HCT116 (cell line): ENCODE results near the gene MLLT6. TPM values are rescaled to one million over a fixed set of nuclear protein-coding genes. Genes with fewer than 3 reads are reported as not detected.

Experiments
- ATAC-seq: fragments of 200-7000 bp; cut with Tn5 transposase; 2 replicates; pipeline ENCODE4 v1.9.1; 2020; ENCODE audit warnings: mild to moderate bottlenecking, moderate library complexity
- BruUV-seq: library from RNA; stranded (reverse); fragments of 400-500 nt; replicated peaks from 2 replicates; lab custom pipeline; 2021; lab: Mats Ljungman, UMichigan
- CTCF ChIA-PET: fragments of 300-600 bp; sonication (Branson Sonifier 250); formaldehyde crosslinking; loops from one replicate; lab custom pipeline; 2021; ENCODE audit warnings: antibody characterized with exemption; lab: Charles Lee
- POLR2A ChIA-PET: fragments of 300-600, 350-600 bp; sonication (Branson Sonifier 250); formaldehyde crosslinking; loops from one replicate; lab custom pipeline; 2021; ENCODE audit warnings: antibody characterized with exemption; lab: Charles Lee
- RAD21 ChIA-PET, 2 experiments: fragments of 300-600 bp; sonication (Branson Sonifier 250); formaldehyde crosslinking; loops; one replicate each; lab custom pipeline; 2023; ENCODE audit warnings: low total read pairs in 2 of 2; ENCODE audit not compliant: uncharacterized antibody in 2 of 2, unreplicated experiment in 2 of 2, low non-redundant PET in 1 of 2; lab: Charles Lee
- DNase-seq: peaks from one replicate; pipeline ENCODE4 v3.0.0-alpha.2; 2010; ENCODE audit warnings: low read depth, low spot score
- H2AFZ ChIP-seq: fragments of 200-600 bp; shearing (Covaris generic), sonication (generic); 2 replicates; pipeline ENCODE4 v1.6.1; 2017; ENCODE audit warnings: low read depth, mixed run types, mixed read lengths, antibody characterized with exemption, low read length; ENCODE audit not compliant: poor library complexity, severe bottlenecking
- H3K27ac ChIP-seq: 2 replicates; pipeline ENCODE4 v1.5.1; 2012; ENCODE audit warnings: low read depth, low read length
- H3K27me3 ChIP-seq: fragments of 200-600 bp; sonication (generic); 2 replicates; pipeline ENCODE4 v1.6.1; 2016; ENCODE audit warnings: mixed run types, low read length, mixed read lengths; ENCODE audit not compliant: insufficient read depth
- H3K36me3 ChIP-seq, 2 experiments: fragments of 200-500 bp in 1 of 2; fragments of 200-600 bp in 1 of 2; sonication (Bioruptor generic) in 1 of 2; sonication (generic) in 1 of 2; 2 replicates each; pipeline versions ENCODE4 v1.5.1 to v1.6.1; 2014 to 2016; ENCODE audit warnings: low read length in 2 of 2, inconsistent platforms in 1 of 2, mixed read lengths in 1 of 2, mixed run types in 1 of 2; ENCODE audit not compliant: insufficient read depth in 2 of 2, control insufficient read depth in 1 of 2
- H3K4me1 ChIP-seq, 2 experiments: fragments of 200-600 bp in 1 of 2; sonication (generic) in 1 of 2; 2 replicates each; pipeline versions ENCODE4 v1.5.1 to v1.6.1; 2012 to 2017; ENCODE audit warnings: low read length in 2 of 2, inconsistent platforms in 1 of 2, mild to moderate bottlenecking in 1 of 2, mixed read lengths in 1 of 2, mixed run types in 1 of 2, moderate library complexity in 1 of 2; ENCODE audit not compliant: insufficient read depth in 2 of 2, control insufficient read depth in 1 of 2
- H3K4me2 ChIP-seq: fragments of 200-600 bp; sonication (generic); 2 replicates; pipeline ENCODE4 v1.6.1; 2017; ENCODE audit warnings: mixed run types, low read length, mixed read lengths
- H3K4me3 ChIP-seq, 2 experiments: fragments of 200-600 bp in 1 of 2; sonication (generic) in 1 of 2; replicated peaks in 1 of 2; 2 replicates each; pipeline ENCODE4 v1.5.1; 2011 to 2016; ENCODE audit warnings: low read length in 2 of 2, control low read depth in 1 of 2, low read depth in 1 of 2, mild to moderate bottlenecking in 1 of 2, mixed read lengths in 1 of 2, mixed run types in 1 of 2
- H3K79me2 ChIP-seq: fragments of 200-600 bp; sonication (generic); 2 replicates; pipeline ENCODE4 v1.6.1; 2017; ENCODE audit warnings: mild to moderate bottlenecking, mixed run types, low read length, moderate library complexity, mixed read lengths; ENCODE audit not compliant: insufficient read depth
- H3K9ac ChIP-seq: fragments of 200-600 bp; sonication (generic); 2 replicates; pipeline ENCODE4 v1.6.1; 2016; ENCODE audit warnings: low read length, mixed read lengths
- H3K9me2 ChIP-seq: fragments of 200-600 bp; sonication (generic), shearing (Covaris generic); 2 replicates; pipeline ENCODE4 v1.6.1; 2017; ENCODE audit warnings: mixed run types, mild to moderate bottlenecking, moderate library complexity; ENCODE audit not compliant: insufficient read depth
- H3K9me3 ChIP-seq, 2 experiments: fragments of 200-500 bp in 1 of 2; fragments of 200-600 bp in 1 of 2; sonication (Bioruptor generic) in 1 of 2; sonication (generic) in 1 of 2; 2 replicates each; pipeline ENCODE4 v1.6.1; 2014 to 2017; ENCODE audit warnings: low read length in 2 of 2, mixed read lengths in 2 of 2, inconsistent platforms in 1 of 2, low read depth in 1 of 2, mild to moderate bottlenecking in 1 of 2, mixed run types in 1 of 2, moderate library complexity in 1 of 2; ENCODE audit not compliant: control insufficient read depth in 1 of 2, insufficient read depth in 1 of 2
- H4K20me1 ChIP-seq: fragments of 200-600 bp; sonication (generic), shearing (Covaris generic); 2 replicates; pipeline ENCODE4 v1.6.1; 2017; ENCODE audit warnings: mixed run types, mild to moderate bottlenecking, moderate library complexity; ENCODE audit not compliant: insufficient read depth
- CBX3 ChIP-seq: IDR thresholded peaks from 2 replicates; pipeline ENCODE4 v1.6.1; 2012; ENCODE audit warnings: low read depth
- CEBPB ChIP-seq: IDR thresholded peaks from 2 replicates; pipeline ENCODE4 v1.6.1; 2012; ENCODE audit warnings: low read depth
- CTCF ChIP-seq, 3 experiments: fragments of 200-600 bp in 1 of 3; sonication (generic) in 1 of 3; IDR thresholded peaks in 2 of 3; conservative IDR thresholded peaks in 1 of 3; 2 replicates each; pipeline ENCODE4 v1.5.1; 2012 to 2017; ENCODE audit warnings: low read depth in 2 of 3, low read length in 2 of 3, antibody characterized with exemption in 1 of 3, borderline replicate concordance in 1 of 3, control low read depth in 1 of 3, mild to moderate bottlenecking in 1 of 3, mixed read lengths in 1 of 3, mixed run types in 1 of 3, moderate library complexity in 1 of 3; ENCODE audit not compliant: insufficient read depth in 1 of 3
- EGR1 ChIP-seq: IDR thresholded peaks from 2 replicates; pipeline ENCODE4 v1.6.1; 2012; ENCODE audit warnings: low read depth
- ELF1 ChIP-seq: IDR thresholded peaks from 2 replicates; pipeline ENCODE4 v1.6.1; 2012; ENCODE audit warnings: low read depth, borderline replicate concordance
- EZH2phosphoT487 ChIP-seq: fragments of 200-600 bp; IDR thresholded peaks from 2 replicates; pipeline ENCODE4 v1.6.1; 2018; ENCODE audit warnings: antibody characterized with exemption, borderline replicate concordance
- FOSL1 ChIP-seq: IDR thresholded peaks from 2 replicates; pipeline ENCODE4 v1.6.1; 2012; ENCODE audit warnings: low read depth
- JUND ChIP-seq: IDR thresholded peaks from 2 replicates; pipeline ENCODE4 v1.6.1; 2012
- MAX ChIP-seq: IDR thresholded peaks from 2 replicates; pipeline ENCODE4 v1.6.1; 2012
- POLR2A ChIP-seq: IDR thresholded peaks from 2 replicates; pipeline ENCODE4 v1.7.0; 2011; ENCODE audit warnings: borderline replicate concordance; ENCODE audit not compliant: insufficient read depth, insufficient read length; ENCODE audit errors: extremely low read depth
- POLR2AphosphoS5 ChIP-seq: IDR thresholded peaks from 2 replicates; pipeline ENCODE4 v1.6.1; 2011; ENCODE audit warnings: mild to moderate bottlenecking, low read depth, low read length, moderate library complexity
- RAD21 ChIP-seq: IDR thresholded peaks from 2 replicates; pipeline ENCODE4 v1.6.1; 2012; ENCODE audit warnings: low read depth, mild to moderate bottlenecking
- REST ChIP-seq: IDR thresholded peaks from 2 replicates; pipeline ENCODE4 v1.6.1; 2012; ENCODE audit warnings: low read depth
- SIN3A ChIP-seq: IDR thresholded peaks from 2 replicates; pipeline ENCODE4 v1.6.1; 2012; ENCODE audit warnings: low read depth
- SP1 ChIP-seq: IDR thresholded peaks from 2 replicates; pipeline ENCODE4 v1.6.1; 2012; ENCODE audit warnings: low read depth
- SRF ChIP-seq: IDR thresholded peaks from 2 replicates; pipeline ENCODE4 v1.6.1; 2012; ENCODE audit warnings: low read depth
- TCF7L2 ChIP-seq: IDR thresholded peaks from 2 replicates; pipeline ENCODE4 v1.7.0; 2011; ENCODE audit warnings: borderline replicate concordance, inconsistent platforms; ENCODE audit not compliant: insufficient read depth, insufficient read length; ENCODE audit errors: extremely low read depth
- YY1 ChIP-seq: IDR thresholded peaks from 2 replicates; pipeline ENCODE4 v1.6.1; 2011; ENCODE audit warnings: low read length, low read depth, moderate library complexity, mild to moderate bottlenecking; ENCODE audit not compliant: insufficient replicate concordance; ENCODE audit errors: extremely low read depth
- ZFX ChIP-seq: fragments of 450-650 bp; IDR thresholded peaks from 2 replicates; pipeline ENCODE4 v1.6.1; 2017
- intact Hi-C: fragments of 100-400 bp; cut with micrococcal nuclease; formaldehyde crosslinking; loops from 2 replicates; pipeline ENCODE4 v1.10.0; 2022
- total RNA-seq: library from RNA; stranded (reverse); gene quantifications from one replicate; pipeline ENCODE4 v1.2.1, GENCODE V29; 2021; ENCODE audit not compliant: unreplicated experiment
- TF ChIP-seq, protein P1 (sequence below): IDR thresholded peaks from 2 replicates; pipeline ENCODE4 v1.6.1; 2011; ENCODE audit warnings: mild to moderate bottlenecking, low read length, moderate library complexity; ENCODE audit not compliant: insufficient replicate concordance; ENCODE audit errors: extremely low read depth

Gene MLLT6
- total RNA-seq, 1 experiment from 2014 or later, result 110 TPM

DNA sequence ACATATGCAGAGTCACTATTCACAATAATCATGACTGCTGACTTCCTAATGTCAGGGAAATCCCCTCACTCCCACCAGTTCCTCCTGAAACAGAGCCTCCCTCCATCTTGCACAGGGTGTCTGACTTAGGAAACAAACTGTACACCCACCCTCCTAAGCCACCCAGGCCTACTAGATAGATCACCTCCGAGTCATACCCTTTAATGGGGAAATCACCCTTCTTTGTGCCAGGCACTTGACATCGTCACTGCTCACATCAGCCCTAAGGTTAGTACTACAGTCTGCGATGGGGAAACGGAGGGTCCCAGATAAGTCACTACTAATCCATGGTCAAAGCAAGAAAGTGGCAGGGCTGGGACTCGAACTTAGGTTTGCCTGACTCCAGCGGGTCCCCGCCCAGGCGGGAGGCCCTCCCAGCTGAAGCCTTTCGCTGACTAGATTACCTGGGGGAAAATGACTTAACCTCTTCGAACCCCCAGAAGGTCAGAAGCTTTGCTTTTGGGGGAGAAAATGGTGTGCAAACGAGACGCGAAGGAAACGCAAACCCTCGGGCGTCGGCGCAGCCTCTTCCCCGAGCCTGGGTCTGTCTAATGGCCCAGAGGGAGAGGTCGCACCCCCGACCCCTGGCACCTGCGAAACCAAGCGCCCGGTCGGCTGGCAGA lies 3.4 kb upstream of the MLLT6 start:
- BruUV-seq, result no TSS peak
- H3K9me3 ChIP-seq, result no peaks in the 10 kb centered on the region
- H3K36me3 ChIP-seq, result no peaks in the 10 kb centered on the region
- ATAC-seq (peak; percentile 8), DNase-seq (no peak)
- RAD21 ChIA-PET, result no interaction called here
- no peak for TF ChIP-seq EZH2phosphoT487
- no peak for TF ChIP-seq RAD21
- no peak for TF ChIP-seq POLR2A
- no peak for TF ChIP-seq MAX
- no peak for TF ChIP-seq ELF1
- TF ChIP-seq ZFX, result no peak
- no peak for TF ChIP-seq POLR2AphosphoS5
- no peak for TF ChIP-seq CTCF (IDR thresholded peaks at IDR 0.05 in 2 of 3, conservative IDR thresholded peaks at IDR 0.05 in 1 of 3; ENCODE audit: borderline replicate concordance in 1 of 3, insufficient read depth in 1 of 3, low read depth in 2 of 3, low read length in 2 of 3)
- no peak for TF ChIP-seq CEBPB
- no peak for TF ChIP-seq YY1
- no peak for TF ChIP-seq SRF
- TF ChIP-seq FOSL1, result no peak
- no peak for TF ChIP-seq REST
- no peak for TF ChIP-seq JUND
- no peak for TF ChIP-seq TCF7L2
- TF ChIP-seq, protein P1, sequence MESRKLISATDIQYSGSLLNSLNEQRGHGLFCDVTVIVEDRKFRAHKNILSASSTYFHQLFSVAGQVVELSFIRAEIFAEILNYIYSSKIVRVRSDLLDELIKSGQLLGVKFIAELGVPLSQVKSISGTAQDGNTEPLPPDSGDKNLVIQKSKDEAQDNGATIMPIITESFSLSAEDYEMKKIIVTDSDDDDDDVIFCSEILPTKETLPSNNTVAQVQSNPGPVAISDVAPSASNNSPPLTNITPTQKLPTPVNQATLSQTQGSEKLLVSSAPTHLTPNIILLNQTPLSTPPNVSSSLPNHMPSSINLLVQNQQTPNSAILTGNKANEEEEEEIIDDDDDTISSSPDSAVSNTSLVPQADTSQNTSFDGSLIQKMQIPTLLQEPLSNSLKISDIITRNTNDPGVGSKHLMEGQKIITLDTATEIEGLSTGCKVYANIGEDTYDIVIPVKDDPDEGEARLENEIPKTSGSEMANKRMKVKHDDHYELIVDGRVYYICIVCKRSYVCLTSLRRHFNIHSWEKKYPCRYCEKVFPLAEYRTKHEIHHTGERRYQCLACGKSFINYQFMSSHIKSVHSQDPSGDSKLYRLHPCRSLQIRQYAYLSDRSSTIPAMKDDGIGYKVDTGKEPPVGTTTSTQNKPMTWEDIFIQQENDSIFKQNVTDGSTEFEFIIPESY, result no peak
- no peak for TF ChIP-seq CBX3
- no peak for TF ChIP-seq EGR1
- TF ChIP-seq SIN3A, result no peak
- TF ChIP-seq SP1, result no peak
- CTCF ChIA-PET, result interaction anchor here (1.1 kb wide), 1 partner anchor 24 kb away, joined by 5 read pairs; no protein-coding TSS in a partner anchor
- H3K4me1 ChIP-seq, result peaks cover 33 to 64% of the 10 kb centered on the region in 2 experiments
- peak overlapping the region; percentile 86 for H3K4me2 ChIP-seq
- H3K9ac ChIP-seq, result peak overlapping the region; percentile 92
- no peak overlapping the region for H2AFZ ChIP-seq
- peak overlapping the region; percentile 99 for H3K27ac ChIP-seq
- intact Hi-C loops, result no loop called here
- no peaks in the 10 kb centered on the region for H3K27me3 ChIP-seq
- peak overlapping the region; percentile 68 to 77 for H3K4me3 ChIP-seq
- POLR2A ChIA-PET, result no interaction called here
- H3K9me2 ChIP-seq, result no peaks in the 10 kb centered on the region
- H3K79me2 ChIP-seq, result peaks cover 26% of the 10 kb centered on the region
- H4K20me1 ChIP-seq, result no peaks in the 10 kb centered on the region
